ENCODE results near the gene TIGD2. TPM values are rescaled to one million over a fixed set of nuclear protein-coding genes. Genes with fewer than 3 reads are reported as not detected.
A peak's percentile ranks its signal among the peaks of the same experiment; 100 is the strongest.

The TIGD2 gene
- total and polyA plus RNA-seq, 2 of the 13 experiments (the other 11 are each of a cell fraction or from before 2014, with no cell fraction given): 3.1 to 15.5 TPM

DNA sequence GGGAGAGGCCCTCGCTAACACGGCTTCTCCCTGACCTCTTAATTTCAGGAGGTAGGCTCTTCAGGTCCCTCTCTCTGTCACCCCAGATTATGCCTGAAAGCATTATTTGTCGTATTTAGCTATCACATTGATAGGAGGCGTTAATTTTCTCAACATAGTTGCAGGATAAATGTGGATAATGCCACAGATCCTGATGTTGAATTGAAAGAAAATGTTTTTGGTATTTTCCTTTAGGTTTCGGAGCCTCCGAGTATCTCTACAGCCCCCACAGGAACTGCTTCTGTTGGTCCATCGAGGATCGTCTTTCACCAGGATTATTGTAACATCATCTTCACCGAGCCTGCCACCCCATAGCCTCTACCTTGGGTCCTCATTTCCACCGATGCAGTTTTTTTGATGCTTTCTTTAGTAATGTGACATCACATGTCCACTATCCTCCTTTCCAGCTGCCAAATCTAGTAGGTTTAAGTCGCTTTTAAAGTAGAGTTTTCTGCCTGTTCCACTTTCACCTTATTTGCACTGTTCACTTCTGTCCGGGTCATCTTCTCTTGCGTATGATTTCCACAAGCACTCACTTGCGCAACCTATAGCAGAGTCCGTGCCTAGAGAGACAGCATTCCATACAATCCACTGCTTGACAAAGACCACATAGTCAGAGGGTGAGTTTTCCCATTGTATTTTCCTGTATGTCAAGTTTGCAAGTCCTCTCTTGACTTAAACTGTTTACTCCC is 665 bp downstream of the TIGD2 start (continued):
- TF ChIP-seq KIAA2018 (CRISPR knock-in tag; IDR thresholded peaks at IDR 0.05; ENCODE audit: borderline replicate concordance) (no peak), ZHX1 (CRISPR knock-in tag; IDR thresholded peaks at IDR 0.05; ENCODE audit: low read depth) (no peak), TSC22D2 (CRISPR knock-in tag; IDR thresholded peaks at IDR 0.05; ENCODE audit: borderline replicate concordance) (0 out of 2 replicates have a peak, but pooled peaks have one; percentile 43), ZNF335 (CRISPR knock-in tag; IDR thresholded peaks at IDR 0.05) (0 out of 2 replicates have a peak, but pooled peaks have one; percentile 57), KAT2B (IDR thresholded peaks at IDR 0.05; ENCODE audit: borderline replicate concordance, low read depth, low read length) (no peak), ZNF354B (CRISPR knock-in tag; IDR thresholded peaks at IDR 0.05) (no peak), BRD4 (CRISPR knock-in tag; IDR thresholded peaks at IDR 0.05) (no peak), CHCHD3 (CRISPR knock-in tag; IDR thresholded peaks at IDR 0.05) (no peak), ZNF24 (IDR thresholded peaks at IDR 0.05) (no peak), ZNF235 (CRISPR knock-in tag; IDR thresholded peaks at IDR 0.05; ENCODE audit: borderline replicate concordance) (no peak), SIN3B (IDR thresholded peaks at IDR 0.05; ENCODE audit: low read length) (no peak), ZBTB38 (CRISPR knock-in tag; IDR thresholded peaks at IDR 0.05) (no peak), ZBTB2 (CRISPR knock-in tag; IDR thresholded peaks at IDR 0.05; ENCODE audit: low read depth) (no peak; the same call in 1 of the 2 replicates), ZBTB44 (CRISPR knock-in tag; IDR thresholded peaks at IDR 0.05) (no peak), SMARCC2 (IDR thresholded peaks at IDR 0.05) (no peak), POLR2A (IDR thresholded peaks at IDR 0.05; ENCODE audit: insufficient read depth in 1 of 2, low read depth in 2 of 2, low read length in 2 of 2) (peak in 1 of 2 experiments; percentile 4; a peak in 1 of 4 replicates)

Data from HepG2 (cell line).